K562 (cell line): ENCODE data around the gene TTC39A. TPM values are rescaled to one million over a fixed set of nuclear protein-coding genes. Genes with fewer than 3 reads are reported as not detected.

Experiments used
- ESRRA ChIP-seq: fragments of 450-650 bp; IDR thresholded peaks from 2 replicates; pipeline ENCODE4 v1.6.1; 2014; ENCODE audit warnings: low read depth, mild to moderate bottlenecking, moderate library complexity, borderline replicate concordance
- GATAD2A ChIP-seq: fragments of 450-650 bp; IDR thresholded peaks from 2 replicates; pipeline ENCODE4 v1.6.1; 2017
- JUN ChIP-seq, 2 experiments: sonication (generic) in 1 of 2; formaldehyde crosslinking in 1 of 2; IDR thresholded peaks; 2 replicates each; pipeline versions ENCODE4 v1.6.1 to v1.8.0; 2012 to 2022; ENCODE audit warnings: borderline replicate concordance in 2 of 2, mild to moderate bottlenecking in 2 of 2, improper control_type of control experiment in 1 of 2, low read depth in 1 of 2, low read length in 1 of 2, missing genetic modification reagents in 1 of 2
- JUND ChIP-seq, 2 experiments: IDR thresholded peaks; 2 replicates in 1 of 2; 3 replicates in 1 of 2; pipeline ENCODE4 v1.6.1; 2011; ENCODE audit warnings: borderline replicate concordance in 2 of 2, low read depth in 2 of 2, low read length in 2 of 2, improper control_type of control experiment in 1 of 2, missing biosample characterization in 1 of 2, missing genetic modification characterization in 1 of 2, missing genetic modification reagents in 1 of 2
- MAFF ChIP-seq: IDR thresholded peaks from 2 replicates; pipeline ENCODE4 v1.6.1; 2012; ENCODE audit warnings: low read length, improper control_type of control experiment
- MCM7 ChIP-seq, 2 experiments: fragments of 450-650 bp; IDR thresholded peaks; 2 replicates each; pipeline ENCODE4 v1.6.1; 2016 to 2018
- MTA2 ChIP-seq: fragments of 450-650 bp; IDR thresholded peaks from 2 replicates; pipeline ENCODE4 v1.6.1; 2016; ENCODE audit warnings: low read depth
- PHF21A ChIP-seq: fragments of 450-650 bp; IDR thresholded peaks from 2 replicates; pipeline ENCODE4 v1.6.1; 2017; ENCODE audit warnings: low read depth, borderline replicate concordance
- PML ChIP-seq: IDR thresholded peaks from 2 replicates; pipeline ENCODE4 v1.6.1; 2012; ENCODE audit warnings: low read length, inconsistent platforms
- POLR2G ChIP-seq: fragments of 200-400 bp; formaldehyde crosslinking; IDR thresholded peaks from 2 replicates; pipeline ENCODE4 v1.6.1; 2017; ENCODE audit warnings: low read depth, mild to moderate bottlenecking, antibody characterized with exemption, low read length, moderate library complexity
- PTBP1 ChIP-seq: fragments of 200-400 bp; formaldehyde crosslinking; IDR thresholded peaks from 2 replicates; pipeline ENCODE4 v1.6.1; 2017; ENCODE audit warnings: low read depth, low read length
- PYGO2 ChIP-seq: fragments of 450-650 bp; IDR thresholded peaks from 2 replicates; pipeline ENCODE4 v1.6.1; 2016; ENCODE audit warnings: mild to moderate bottlenecking, missing genetic modification characterization, moderate library complexity, missing compliant biosample characterization
- SREBF2 ChIP-seq: sonication (generic); formaldehyde crosslinking; IDR thresholded peaks from 2 replicates; pipeline ENCODE4 v1.4.0; 2020; ENCODE audit warnings: mild to moderate bottlenecking, missing genetic modification reagents
- TAF1 ChIP-seq: IDR thresholded peaks from 2 replicates; pipeline ENCODE4 v1.6.1; 2011; ENCODE audit warnings: mild to moderate bottlenecking, low read length, moderate library complexity; ENCODE audit not compliant: insufficient read depth, control insufficient read depth, severe bottlenecking; ENCODE audit errors: extremely low read depth
- TRIM24 ChIP-seq, 2 experiments: fragments of 450-650 bp; IDR thresholded peaks; 2 replicates each; pipeline ENCODE4 v1.6.1; 2016
- TSC22D4 ChIP-seq: fragments of 450-650 bp; IDR thresholded peaks from 2 replicates; pipeline ENCODE4 v1.6.1; 2016; ENCODE audit warnings: missing genetic modification characterization, missing biosample characterization, control low read depth
- ZNF41 ChIP-seq: fragments of 250-450 bp; sonication (Bioruptor Pico); conservative IDR thresholded peaks from 2 replicates; pipeline ENCODE4 v1.4.0; 2020; ENCODE audit warnings: mild to moderate bottlenecking
- polyA plus RNA-seq, 8 experiments: library from polyadenylated mRNA; depleted of rRNA in 4 of 8; stranded (reverse) in 5 of 8; unstranded in 3 of 8; fragments of >200 nt; fragmentation: Nextera tagmentation in 2 of 8; fragmentation: Illumina TruSeq in 1 of 8; extraction: Ambion mirVana in 2 of 8; extraction: Trizol in 1 of 8; gene quantifications; 2 replicates each; pipeline versions ENCODE4 v1.2.1 to v1.2.3, GENCODE V29; 2011 to 2014; ENCODE audit warnings: inconsistent platforms in 1 of 8, missing spikeins in 1 of 8
- total RNA-seq, 7 experiments: library from RNA; depleted of rRNA in 6 of 7; stranded (reverse); fragments of >200 nt in 6 of 7; fragmentation: Illumina TruSeq in 2 of 7; extraction: Trizol in 2 of 7; gene quantifications; 2 replicates each; pipeline versions ENCODE4 v1.2.1 to v1.2.3, GENCODE V29; 2011 to 2021; ENCODE audit warnings: low replicate concordance in 1 of 7
- TF ChIP-seq, protein P1 (sequence below): fragments of 450-650 bp; IDR thresholded peaks from 2 replicates; pipeline ENCODE4 v1.6.1; 2014; ENCODE audit warnings: low read depth, mild to moderate bottlenecking, moderate library complexity, borderline replicate concordance
- TF ChIP-seq, protein P2 (sequence below): IDR thresholded peaks from 2 replicates; pipeline ENCODE4 v1.6.1; 2012; ENCODE audit warnings: low read depth, low read length, improper control_type of control experiment, borderline replicate concordance
- TF ChIP-seq, protein P3 (sequence below): fragments of 450-650 bp; conservative IDR thresholded peaks from 2 replicates; pipeline ENCODE4 v1.6.1; 2016; ENCODE audit warnings: missing genetic modification characterization, low read depth, mild to moderate bottlenecking, control low read depth, missing compliant biosample characterization

Gene TTC39A
- total and polyA plus RNA-seq, 9 of the 15 experiments (the other 6 are each of a cell fraction or from before 2014, with no cell fraction given), result 0.18 to 0.82 (median 0.35) TPM

DNA sequence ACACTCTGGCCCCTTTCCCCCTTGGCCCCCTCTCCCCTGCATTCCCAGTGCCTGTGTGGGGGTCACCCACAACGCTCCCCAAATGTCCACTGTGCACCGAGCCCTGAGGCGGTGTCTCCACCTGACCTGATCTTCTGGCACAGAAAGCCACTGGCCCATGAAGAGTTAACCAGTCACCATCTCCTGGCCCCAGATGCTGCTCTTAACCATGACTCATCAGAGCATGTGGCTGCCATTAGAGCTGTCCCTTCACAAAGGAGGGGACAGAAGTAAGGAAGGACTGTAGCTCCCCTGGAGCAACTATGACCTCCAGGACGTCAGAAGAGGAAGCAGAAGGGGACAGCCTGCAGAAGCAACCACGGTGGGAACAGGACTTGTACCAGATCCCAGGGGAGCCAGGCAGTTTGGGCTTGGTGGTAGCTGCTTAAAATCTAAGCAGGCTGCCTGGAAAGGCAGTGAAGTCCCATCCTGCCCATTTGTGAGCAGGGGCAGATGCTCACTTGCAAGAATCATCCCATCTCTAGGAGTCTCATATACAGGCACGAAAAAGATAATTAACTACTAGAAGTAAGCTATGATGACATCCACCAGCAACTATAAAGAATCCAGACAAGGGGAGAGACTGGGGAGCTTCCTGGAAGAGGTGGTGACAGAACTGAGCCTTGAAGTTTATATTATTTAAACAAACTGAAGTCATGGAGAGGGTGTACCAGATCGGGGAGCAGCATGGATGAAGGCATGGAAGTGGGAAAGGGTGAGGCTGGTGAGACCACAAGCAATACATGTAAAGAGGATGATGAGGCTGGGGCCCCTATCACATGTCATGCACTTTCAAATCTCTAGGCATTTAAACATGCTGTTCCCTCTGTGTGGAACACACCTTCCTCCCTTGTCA is 1.1 kb upstream of the TTC39A start (continued):
- no peak for TF ChIP-seq PTBP1
- TF ChIP-seq TAF1, result peak; percentile 73
- TF ChIP-seq, protein P1, sequence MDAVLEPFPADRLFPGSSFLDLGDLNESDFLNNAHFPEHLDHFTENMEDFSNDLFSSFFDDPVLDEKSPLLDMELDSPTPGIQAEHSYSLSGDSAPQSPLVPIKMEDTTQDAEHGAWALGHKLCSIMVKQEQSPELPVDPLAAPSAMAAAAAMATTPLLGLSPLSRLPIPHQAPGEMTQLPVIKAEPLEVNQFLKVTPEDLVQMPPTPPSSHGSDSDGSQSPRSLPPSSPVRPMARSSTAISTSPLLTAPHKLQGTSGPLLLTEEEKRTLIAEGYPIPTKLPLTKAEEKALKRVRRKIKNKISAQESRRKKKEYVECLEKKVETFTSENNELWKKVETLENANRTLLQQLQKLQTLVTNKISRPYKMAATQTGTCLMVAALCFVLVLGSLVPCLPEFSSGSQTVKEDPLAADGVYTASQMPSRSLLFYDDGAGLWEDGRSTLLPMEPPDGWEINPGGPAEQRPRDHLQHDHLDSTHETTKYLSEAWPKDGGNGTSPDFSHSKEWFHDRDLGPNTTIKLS, result peak; percentile 70
- TF ChIP-seq ESRRA, result peak; percentile 43; the same call in 1 of the 2 replicates
- peak; percentile 80 for TF ChIP-seq MAFF
- TF ChIP-seq MTA2, result peak; percentile 67
- no peak for TF ChIP-seq MCM7 (IDR thresholded peaks at IDR 0.05)
- TF ChIP-seq PML, result peak; percentile 54; the same call in 1 of the 2 replicates
- TF ChIP-seq JUND (IDR thresholded peaks at IDR 0.05; ENCODE audit: borderline replicate concordance, low read depth, low read length), result peak; percentile 99
- peak; percentile 99 for TF ChIP-seq JUND (tag; IDR thresholded peaks at IDR 0.05; ENCODE audit: borderline replicate concordance, low read depth, low read length)
- 0 out of 2 replicates have a peak, but pooled peaks have one; percentile 5 for TF ChIP-seq ZNF41 (CRISPR knock-in tag)
- peak; percentile 99 for TF ChIP-seq JUN (IDR thresholded peaks at IDR 0.05; ENCODE audit: borderline replicate concordance, low read depth, low read length)
- TF ChIP-seq JUN (CRISPR knock-in tag; IDR thresholded peaks at IDR 0.05; ENCODE audit: borderline replicate concordance), result no peak; the same call in 1 of the 2 replicates
- peak; percentile 26; the same call in 1 of the 2 replicates for TF ChIP-seq PYGO2
- 0 out of 2 replicates have a peak, but pooled peaks have one; percentile 32 for TF ChIP-seq POLR2G
- TF ChIP-seq, protein P2, sequence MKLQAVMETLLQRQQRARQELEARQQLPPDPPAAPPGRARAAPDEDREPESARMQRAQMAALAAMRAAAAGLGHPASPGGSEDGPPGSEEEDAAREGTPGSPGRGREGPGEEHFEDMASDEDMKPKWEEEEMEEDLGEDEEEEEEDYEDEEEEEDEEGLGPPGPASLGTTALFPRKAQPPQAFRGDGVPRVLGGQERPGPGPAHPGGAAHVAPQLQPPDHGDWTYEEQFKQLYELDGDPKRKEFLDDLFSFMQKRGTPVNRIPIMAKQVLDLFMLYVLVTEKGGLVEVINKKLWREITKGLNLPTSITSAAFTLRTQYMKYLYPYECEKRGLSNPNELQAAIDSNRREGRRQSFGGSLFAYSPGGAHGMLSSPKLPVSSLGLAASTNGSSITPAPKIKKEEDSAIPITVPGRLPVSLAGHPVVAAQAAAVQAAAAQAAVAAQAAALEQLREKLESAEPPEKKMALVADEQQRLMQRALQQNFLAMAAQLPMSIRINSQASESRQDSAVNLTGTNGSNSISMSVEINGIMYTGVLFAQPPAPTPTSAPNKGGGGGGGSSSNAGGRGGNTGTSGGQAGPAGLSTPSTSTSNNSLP, result no peak
- TF ChIP-seq GATAD2A, result peak; percentile 92; the same call in 1 of the 2 replicates
- TF ChIP-seq PHF21A, result peak; percentile 65; the same call in 1 of the 2 replicates
- TF ChIP-seq SREBF2, result no peak
- TF ChIP-seq, protein P3, sequence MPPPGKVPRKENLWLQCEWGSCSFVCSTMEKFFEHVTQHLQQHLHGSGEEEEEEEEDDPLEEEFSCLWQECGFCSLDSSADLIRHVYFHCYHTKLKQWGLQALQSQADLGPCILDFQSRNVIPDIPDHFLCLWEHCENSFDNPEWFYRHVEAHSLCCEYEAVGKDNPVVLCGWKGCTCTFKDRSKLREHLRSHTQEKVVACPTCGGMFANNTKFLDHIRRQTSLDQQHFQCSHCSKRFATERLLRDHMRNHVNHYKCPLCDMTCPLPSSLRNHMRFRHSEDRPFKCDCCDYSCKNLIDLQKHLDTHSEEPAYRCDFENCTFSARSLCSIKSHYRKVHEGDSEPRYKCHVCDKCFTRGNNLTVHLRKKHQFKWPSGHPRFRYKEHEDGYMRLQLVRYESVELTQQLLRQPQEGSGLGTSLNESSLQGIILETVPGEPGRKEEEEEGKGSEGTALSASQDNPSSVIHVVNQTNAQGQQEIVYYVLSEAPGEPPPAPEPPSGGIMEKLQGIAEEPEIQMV (tag), result peak; percentile 62; the same call in 1 of the 2 replicates
- TF ChIP-seq TSC22D4 (tag), result no peak
- peak; percentile 71 to 74 for TF ChIP-seq TRIM24 (IDR thresholded peaks at IDR 0.05)
